HepG2 (cell line): ENCODE data around the gene SYPL1.

Source experiments
- FOXJ3 ChIP-seq: sonication (generic); formaldehyde crosslinking; IDR thresholded peaks from 2 replicates; pipeline ENCODE4 v1.4.0; 2020; ENCODE audit warnings: missing genetic modification reagents, mild to moderate bottlenecking, borderline replicate concordance
- ZBTB10 ChIP-seq: sonication (generic); formaldehyde crosslinking; IDR thresholded peaks from 2 replicates; pipeline ENCODE4 v1.4.0; 2020; ENCODE audit warnings: missing genetic modification reagents, borderline replicate concordance
- ZNF451 ChIP-seq: sonication (generic); formaldehyde crosslinking; IDR thresholded peaks from 2 replicates; pipeline ENCODE4 v1.5.0; 2020; ENCODE audit warnings: mild to moderate bottlenecking, missing genetic modification reagents

- TF ChIP-seq FOXJ3 (CRISPR knock-in tag) = no peak
- TF ChIP-seq ZNF451 = no peak
- no peak for TF ChIP-seq ZBTB10 (CRISPR knock-in tag)
Measured at GRCh38 chr7:106110238-106110560, 1.9 kb downstream of the SYPL1 start.
